ENCODE measurements around the gene TNFRSF18.

The TNFRSF18 gene

GRCh38 chr1:1163538-1164070 lies 42.8 kb downstream of the TNFRSF18 start:
- no peak for DNase-seq

GRCh38 chr1:1162597-1163537 lies 43.5 kb downstream of the TNFRSF18 start:
- no peak for DNase-seq

- no peak for DNase-seq
These were observed 44.7 kb downstream of the TNFRSF18 start for GRCh38 chr1:1161683-1162079.

- no peak for DNase-seq
These were observed 45.2 kb downstream of the TNFRSF18 start for GRCh38 chr1:1161078-1161682.

- no peak for DNase-seq
These were observed 46.0 kb downstream of the TNFRSF18 start for GRCh38 chr1:1160281-1160930.

GRCh38 chr1:1157914-1158710 lies 48.3 kb downstream of the TNFRSF18 start:
- peak; percentile 13 to 44 for DNase-seq

- DNase-seq = peak; percentile 88 to 90
These were observed 48.9 kb downstream of the TNFRSF18 start for GRCh38 chr1:1157426-1157913.

- DNase-seq = no peak
These were observed 49.4 kb downstream of the TNFRSF18 start for GRCh38 chr1:1157033-1157365.

GRCh38 chr1:1156140-1157032 lies 50.0 kb downstream of the TNFRSF18 start:
- DNase-seq = no peak

GRCh38 chr1:1155258-1155657 lies 51.1 kb downstream of the TNFRSF18 start:
- DNase-seq = no peak

GRCh38 chr1:1153874-1154273 lies 52.5 kb downstream of the TNFRSF18 start:
- DNase-seq = no peak
